WTC11 (cell line): Measurements from ENCODE around the gene RLN2. TPM values are rescaled to one million over a fixed set of nuclear protein-coding genes. Genes with fewer than 3 reads are reported as not detected.

Source experiments
- ATAC-seq: fragments of 200-7000 bp; cut with Tn5 transposase; 2 replicates; pipeline ENCODE4 v1.10.0; 2021; ENCODE audit warnings: mild to moderate bottlenecking, moderate library complexity
- CTCF ChIA-PET: fragments of 300-600 bp; sonication (Branson Sonifier 250); formaldehyde crosslinking; loops from one replicate; lab custom pipeline; 2021; ENCODE audit warnings: antibody characterized with exemption; lab: Charles Lee
- POLR2A ChIA-PET: fragments of 350-600 bp; sonication (Branson Sonifier 250); formaldehyde crosslinking; loops from one replicate; lab custom pipeline; 2021; ENCODE audit warnings: antibody characterized with exemption; lab: Charles Lee
- DNase-seq: peaks from one replicate; pipeline ENCODE4 v3.0.0; 2021; ENCODE audit warnings: low spot score
- H3K27ac Mint-ChIP-seq: 2 replicates; pipeline ENCODE4 v1.8.0; 2021; ENCODE audit warnings: mixed read lengths
- H3K27me3 Mint-ChIP-seq: 2 replicates; pipeline ENCODE4 v1.8.0; 2021; ENCODE audit warnings: low read depth, mild to moderate bottlenecking, moderate library complexity, mixed read lengths
- H3K36me3 Mint-ChIP-seq: 2 replicates; pipeline ENCODE4 v1.8.0; 2021; ENCODE audit warnings: mixed read lengths
- H3K4me1 Mint-ChIP-seq: 2 replicates; pipeline ENCODE4 v1.8.0; 2022; ENCODE audit warnings: mixed read lengths
- H3K4me3 Mint-ChIP-seq: 2 replicates; pipeline ENCODE4 v1.8.0; 2021; ENCODE audit warnings: mild to moderate bottlenecking, moderate library complexity, mixed read lengths
- H3K9me3 Mint-ChIP-seq: 2 replicates; pipeline ENCODE4 v1.8.0; 2021; ENCODE audit warnings: mixed read lengths
- ERG ChIP-seq: fragments of 250-450 bp; sonication (Bioruptor Pico); IDR thresholded peaks from 2 replicates; pipeline ENCODE4 v1.8.0; 2021; ENCODE audit warnings: mild to moderate bottlenecking
- HMGA2 ChIP-seq: fragments of 250-450 bp; sonication (Bioruptor Pico); IDR thresholded peaks from 2 replicates; pipeline ENCODE4 v1.4.0; 2021; ENCODE audit warnings: mild to moderate bottlenecking, moderate library complexity
- HMGXB4 ChIP-seq: sonication (generic); formaldehyde crosslinking; IDR thresholded peaks from 2 replicates; pipeline ENCODE4 v1.8.1; 2023; ENCODE audit warnings: mild to moderate bottlenecking, moderate library complexity, missing genetic modification reagents
- SMAD4 ChIP-seq: sonication (generic); formaldehyde crosslinking; IDR thresholded peaks from 2 replicates; pipeline ENCODE4 v1.8.0; 2022; ENCODE audit warnings: mild to moderate bottlenecking, missing genetic modification reagents
- TEAD4 ChIP-seq: sonication (generic); formaldehyde crosslinking; IDR thresholded peaks from 2 replicates; pipeline ENCODE4 v1.8.0; 2022; ENCODE audit warnings: mild to moderate bottlenecking, missing genetic modification reagents
- USF1 ChIP-seq: sonication (generic); formaldehyde crosslinking; IDR thresholded peaks from 2 replicates; pipeline ENCODE4 v1.8.0; 2022; ENCODE audit warnings: mild to moderate bottlenecking, missing genetic modification reagents
- USF2 ChIP-seq: sonication (generic); formaldehyde crosslinking; IDR thresholded peaks from 2 replicates; pipeline ENCODE4 v1.8.1; 2023; ENCODE audit warnings: mild to moderate bottlenecking, missing genetic modification reagents, moderate library complexity
- ZNF138 ChIP-seq: sonication (generic); formaldehyde crosslinking; conservative IDR thresholded peaks from 2 replicates; pipeline ENCODE4 v1.8.1; 2022; ENCODE audit warnings: mild to moderate bottlenecking, moderate library complexity, missing genetic modification reagents
- ZNF423 ChIP-seq: fragments of 250-450 bp; sonication (Bioruptor Pico); IDR thresholded peaks from 2 replicates; pipeline ENCODE4 v2.1.2; 2022; ENCODE audit warnings: mild to moderate bottlenecking, moderate library complexity
- total RNA-seq: library from RNA; stranded (reverse); gene quantifications from 3 replicates; pipeline ENCODE4 v1.2.3, GENCODE V29; 2021
- TF ChIP-seq, protein P1 (sequence below): fragments of 250-450 bp; sonication (Bioruptor Pico); IDR thresholded peaks from 2 replicates; pipeline ENCODE4 v1.9.0; 2021; ENCODE audit warnings: moderate library complexity, mild to moderate bottlenecking, inconsistent platforms, borderline replicate concordance
- TF ChIP-seq, protein P2 (sequence below): sonication (generic); formaldehyde crosslinking; IDR thresholded peaks from 2 replicates; pipeline ENCODE4 v1.8.0; 2022; ENCODE audit warnings: mild to moderate bottlenecking, missing genetic modification reagents
- TF ChIP-seq, protein P3 (sequence below): fragments of 250-450 bp; sonication (Bioruptor Pico); IDR thresholded peaks from 2 replicates; pipeline ENCODE4 v1.9.0; 2021; ENCODE audit warnings: mild to moderate bottlenecking, borderline replicate concordance

RLN2 gene
- total RNA-seq, 1 experiment from 2014 or later, result 4.0 TPM

- ATAC-seq (no peak), DNase-seq (no peak)
- ChIA-PET POLR2A (no interaction called here), CTCF (no interaction called here)
- H3K4me1 Mint-ChIP-seq, result peaks cover 7% of the 10 kb centered on the region
- peaks cover 21% of the 10 kb centered on the region for H3K9me3 Mint-ChIP-seq
- peaks cover 5% of the 10 kb centered on the region for H3K36me3 Mint-ChIP-seq
- TF ChIP-seq HMGXB4 (CRISPR knock-in tag) (no peak), ERG (CRISPR knock-in tag) (no peak), TEAD4 (CRISPR knock-in tag) (no peak)
- TF ChIP-seq, protein P1, sequence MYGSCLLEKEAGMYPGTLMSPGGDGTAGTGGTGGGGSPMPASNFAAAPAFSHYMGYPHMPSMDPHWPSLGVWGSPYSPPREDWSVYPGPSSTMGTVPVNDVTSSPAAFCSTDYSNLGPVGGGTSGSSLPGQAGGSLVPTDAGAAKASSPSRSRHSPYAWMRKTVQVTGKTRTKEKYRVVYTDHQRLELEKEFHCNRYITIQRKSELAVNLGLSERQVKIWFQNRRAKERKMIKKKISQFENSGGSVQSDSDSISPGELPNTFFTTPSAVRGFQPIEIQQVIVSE (CRISPR knock-in tag), result no peak
- TF ChIP-seq, protein P2, sequence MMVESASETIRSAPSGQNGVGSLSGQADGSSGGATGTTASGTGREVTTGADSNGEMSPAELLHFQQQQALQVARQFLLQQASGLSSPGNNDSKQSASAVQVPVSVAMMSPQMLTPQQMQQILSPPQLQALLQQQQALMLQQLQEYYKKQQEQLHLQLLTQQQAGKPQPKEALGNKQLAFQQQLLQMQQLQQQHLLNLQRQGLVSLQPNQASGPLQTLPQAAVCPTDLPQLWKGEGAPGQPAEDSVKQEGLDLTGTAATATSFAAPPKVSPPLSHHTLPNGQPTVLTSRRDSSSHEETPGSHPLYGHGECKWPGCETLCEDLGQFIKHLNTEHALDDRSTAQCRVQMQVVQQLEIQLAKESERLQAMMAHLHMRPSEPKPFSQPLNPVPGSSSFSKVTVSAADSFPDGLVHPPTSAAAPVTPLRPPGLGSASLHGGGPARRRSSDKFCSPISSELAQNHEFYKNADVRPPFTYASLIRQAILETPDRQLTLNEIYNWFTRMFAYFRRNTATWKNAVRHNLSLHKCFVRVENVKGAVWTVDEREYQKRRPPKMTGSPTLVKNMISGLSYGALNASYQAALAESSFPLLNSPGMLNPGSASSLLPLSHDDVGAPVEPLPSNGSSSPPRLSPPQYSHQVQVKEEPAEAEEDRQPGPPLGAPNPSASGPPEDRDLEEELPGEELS (CRISPR knock-in tag), result no peak
- peaks cover 7% of the 10 kb centered on the region for H3K27me3 Mint-ChIP-seq
- no peak overlapping the region for H3K27ac Mint-ChIP-seq
- no peak overlapping the region for H3K4me3 Mint-ChIP-seq
Measured at GRCh38 chr9:5274770-5275169, 29.7 kb downstream of the RLN2 start.

- peaks cover 7% of the 10 kb centered on the region for H3K27me3 Mint-ChIP-seq
- no peak for TF ChIP-seq ZNF423 (CRISPR knock-in tag)
- TF ChIP-seq SMAD4 (CRISPR knock-in tag), result no peak
- TF ChIP-seq, protein P3, sequence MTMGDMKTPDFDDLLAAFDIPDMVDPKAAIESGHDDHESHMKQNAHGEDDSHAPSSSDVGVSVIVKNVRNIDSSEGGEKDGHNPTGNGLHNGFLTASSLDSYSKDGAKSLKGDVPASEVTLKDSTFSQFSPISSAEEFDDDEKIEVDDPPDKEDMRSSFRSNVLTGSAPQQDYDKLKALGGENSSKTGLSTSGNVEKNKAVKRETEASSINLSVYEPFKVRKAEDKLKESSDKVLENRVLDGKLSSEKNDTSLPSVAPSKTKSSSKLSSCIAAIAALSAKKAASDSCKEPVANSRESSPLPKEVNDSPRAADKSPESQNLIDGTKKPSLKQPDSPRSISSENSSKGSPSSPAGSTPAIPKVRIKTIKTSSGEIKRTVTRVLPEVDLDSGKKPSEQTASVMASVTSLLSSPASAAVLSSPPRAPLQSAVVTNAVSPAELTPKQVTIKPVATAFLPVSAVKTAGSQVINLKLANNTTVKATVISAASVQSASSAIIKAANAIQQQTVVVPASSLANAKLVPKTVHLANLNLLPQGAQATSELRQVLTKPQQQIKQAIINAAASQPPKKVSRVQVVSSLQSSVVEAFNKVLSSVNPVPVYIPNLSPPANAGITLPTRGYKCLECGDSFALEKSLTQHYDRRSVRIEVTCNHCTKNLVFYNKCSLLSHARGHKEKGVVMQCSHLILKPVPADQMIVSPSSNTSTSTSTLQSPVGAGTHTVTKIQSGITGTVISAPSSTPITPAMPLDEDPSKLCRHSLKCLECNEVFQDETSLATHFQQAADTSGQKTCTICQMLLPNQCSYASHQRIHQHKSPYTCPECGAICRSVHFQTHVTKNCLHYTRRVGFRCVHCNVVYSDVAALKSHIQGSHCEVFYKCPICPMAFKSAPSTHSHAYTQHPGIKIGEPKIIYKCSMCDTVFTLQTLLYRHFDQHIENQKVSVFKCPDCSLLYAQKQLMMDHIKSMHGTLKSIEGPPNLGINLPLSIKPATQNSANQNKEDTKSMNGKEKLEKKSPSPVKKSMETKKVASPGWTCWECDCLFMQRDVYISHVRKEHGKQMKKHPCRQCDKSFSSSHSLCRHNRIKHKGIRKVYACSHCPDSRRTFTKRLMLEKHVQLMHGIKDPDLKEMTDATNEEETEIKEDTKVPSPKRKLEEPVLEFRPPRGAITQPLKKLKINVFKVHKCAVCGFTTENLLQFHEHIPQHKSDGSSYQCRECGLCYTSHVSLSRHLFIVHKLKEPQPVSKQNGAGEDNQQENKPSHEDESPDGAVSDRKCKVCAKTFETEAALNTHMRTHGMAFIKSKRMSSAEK (CRISPR knock-in tag), result no peak
- no peak for TF ChIP-seq USF1
- TF ChIP-seq HMGA2, result no peak
- TF ChIP-seq USF2, result no peak
- TF ChIP-seq ZNF138 (CRISPR knock-in tag), result no peak
- TF ChIP-seq, all 79 proteins: peak for 0
- DNase-seq, result no peak
- no peaks in the 10 kb centered on the region for H3K9me3 Mint-ChIP-seq
- POLR2A ChIA-PET, result interaction anchor here (0.6 to 1.0 kb wide), 2 partner anchors 168 to 874 kb away, joined by 3 to 4 read pairs; partner anchors contain the start of gene PLGRKT
- H3K4me3 Mint-ChIP-seq, result peak overlapping the region; percentile 18
- peak overlapping the region; percentile 95 for H3K27ac Mint-ChIP-seq
- no peaks in the 10 kb centered on the region for H3K36me3 Mint-ChIP-seq
- peak; percentile 83 for ATAC-seq
- CTCF ChIA-PET, result interaction anchor here (0.6 to 1.5 kb wide), 5 partner anchors 52 to 281 kb away, joined by 3 to 10 read pairs (median 3); partner anchors contain the start of genes CD274 and PLGRKT
- H3K4me1 Mint-ChIP-seq, result peaks cover 29% of the 10 kb centered on the region
Measured at GRCh38 chr9:5269249-5269715, 35.2 kb downstream of the RLN2 start.
